ENCODE measurements around the gene HGS. TPM values are rescaled to one million over a fixed set of nuclear protein-coding genes. Genes with fewer than 3 reads are reported as not detected.

The HGS gene
- total and polyA plus RNA-seq, 2 of the 8 experiments (the other 6 are each of a cell fraction or from before 2014, with no cell fraction given) = 80.8 to 99.7 TPM

DNA sequence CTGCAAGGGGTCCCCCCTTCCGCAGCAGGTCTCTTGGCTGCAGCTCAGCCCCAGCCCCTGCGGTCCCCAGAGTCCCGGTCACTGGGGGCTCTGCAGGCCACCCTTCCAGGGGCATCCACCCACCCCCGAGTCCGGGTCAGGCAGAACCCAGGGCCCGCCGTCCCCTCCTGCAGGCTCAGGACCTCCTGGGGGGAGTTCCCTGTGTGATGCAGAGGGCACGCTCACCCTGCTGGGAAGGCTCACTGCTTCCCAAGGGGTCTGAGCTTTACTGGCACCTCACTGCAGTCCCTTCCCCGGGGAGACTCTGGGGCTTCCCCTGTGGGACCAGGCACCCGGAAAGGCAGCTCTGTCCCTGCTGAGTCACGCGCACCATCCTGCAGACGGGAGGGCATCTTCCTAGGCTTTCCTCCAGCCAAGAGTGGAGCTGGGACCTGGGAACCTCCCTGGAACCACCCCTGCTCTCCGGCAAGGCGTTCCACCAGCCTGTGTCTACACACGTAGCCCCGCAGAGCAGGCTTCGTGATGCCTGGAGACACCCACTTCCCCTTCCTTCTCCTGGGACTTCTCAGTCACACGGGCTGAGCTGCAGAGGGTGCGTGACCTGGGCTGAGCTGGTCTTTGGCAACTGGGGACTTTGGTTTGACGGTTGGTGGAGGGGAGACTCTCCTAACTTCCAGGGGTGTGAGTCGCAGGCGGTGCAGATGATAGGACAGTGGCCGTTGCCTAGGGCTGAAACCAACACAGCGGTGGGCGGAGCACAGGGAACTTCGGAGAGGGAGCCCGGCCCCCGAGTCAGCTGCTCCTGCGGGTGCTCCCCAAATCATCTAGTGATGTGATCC lies 51.7 kb downstream of the HGS start:
- Histone ChIP-seq H3K4me3 (ENCODE audit: extremely low read depth in 1 of 4, insufficient read depth in 2 of 4, low read depth in 3 of 4, low read length in 4 of 4) (no peak overlapping the region), H2AK5ac (ENCODE audit: low read depth, low read length) (no peak overlapping the region), H3K9ac (replicated peaks in 1 of 4; ENCODE audit: extremely low read depth in 1 of 4, low read depth in 3 of 4, low read length in 3 of 4) (no peak overlapping the region), H3K14ac (ENCODE audit: insufficient read length) (no peak overlapping the region), H3K79me1 (ENCODE audit: low read depth, low read length) (no peaks in the 10 kb centered on the region), H3K4me2 (ENCODE audit: insufficient read depth in 1 of 2, low read depth in 2 of 2, low read length in 2 of 2) (no peak overlapping the region), H2BK15ac (ENCODE audit: low read length) (peak overlapping the region; percentile 61; the same call in 1 of the 2 replicates), H3K79me2 (ENCODE audit: control insufficient read depth in 1 of 2, insufficient read depth in 2 of 2, low read length in 2 of 2) (no peaks in the 10 kb centered on the region), H3K56ac (replicated peaks; ENCODE audit: insufficient read length, low read depth, low read length) (no peak overlapping the region), H2BK120ac (replicated peaks; ENCODE audit: low read depth, low read length) (no peak overlapping the region), H3K36me3 (ENCODE audit: control insufficient read depth in 2 of 4, insufficient read depth in 4 of 4, low read length in 3 of 4) (no peaks in the 10 kb centered on the region), H3K23ac (ENCODE audit: insufficient read length) (no peak overlapping the region), H3K4ac (replicated peaks; ENCODE audit: insufficient read length, low read depth, low read length) (no peak overlapping the region), H2AFZ (ENCODE audit: low read length) (0 out of 2 replicates have a peak overlapping the region, but pooled peaks have one; percentile 42), H3K4me1 (replicated peaks in 1 of 4; ENCODE audit: control insufficient read depth in 3 of 4, insufficient read depth in 4 of 4, low read length in 3 of 4) (peaks cover 0 to 17% (median 5%) of the 10 kb centered on the region in 4 experiments; a peak in 5 of 7 replicates), H4K20me1 (replicated peaks in 1 of 2; ENCODE audit: control insufficient read depth in 1 of 2, insufficient read depth in 2 of 2, low read length in 2 of 2) (no peaks in the 10 kb centered on the region), H4K91ac (replicated peaks; ENCODE audit: insufficient read length, low read length) (no peak overlapping the region), H2BK12ac (ENCODE audit: low read depth, low read length) (0 out of 2 replicates have a peak overlapping the region, but pooled peaks have one; percentile 39), H3K23me2 (ENCODE audit: low read depth, low read length) (no peaks in the 10 kb centered on the region; the same call in 1 of the 2 replicates), H3K27me3 (replicated peaks in 1 of 4; ENCODE audit: control insufficient read depth in 3 of 4, extremely low read depth in 1 of 4, insufficient read depth in 3 of 4, low read length in 3 of 4) (no peaks in the 10 kb centered on the region; a peak in 1 of 7 replicates), H2BK5ac (ENCODE audit: low read depth, low read length) (peak overlapping the region; percentile 60; the same call in 1 of the 2 replicates), H4K8ac (ENCODE audit: extremely low read depth, insufficient read depth, low read length) (no peak overlapping the region), H2BK20ac (ENCODE audit: low read length) (no peak overlapping the region), H3K27ac (ENCODE audit: low read depth, low read length) (no peak overlapping the region), H3K9me3 (ENCODE audit: insufficient read depth in 2 of 2, low read depth in 1 of 2, low read length in 1 of 2) (no peaks in the 10 kb centered on the region), H4K5ac (ENCODE audit: insufficient read length, low read depth, low read length) (peak overlapping the region; percentile 30), H3K18ac (ENCODE audit: extremely low read depth, low read length) (no peak overlapping the region; the same call in none of the 2 replicates)
- FAIRE-seq (no peak), DNase-seq (ENCODE audit: low read depth in 1 of 2, low spot score in 2 of 2) (no peak)
- CTCF ChIA-PET (ENCODE audit: partially characterized antibody) = interaction anchor here (0.6 to 2.8 kb wide), 19 partner anchors 11 to 1200 kb away, joined by 3 to 21 read pairs (median 5); partner anchors contain the start of genes ANAPC11 and PPP1R27
- no peak for TF ChIP-seq SIX5 (IDR thresholded peaks at IDR 0.05; ENCODE audit: low read depth, low read length)
- no peak for TF ChIP-seq SAP30 (IDR thresholded peaks at IDR 0.05; ENCODE audit: insufficient read depth, insufficient replicate concordance, low read length)
- no peak for TF ChIP-seq RXRA (IDR thresholded peaks at IDR 0.05; ENCODE audit: insufficient read depth, low read depth, low read length)
- TF ChIP-seq HDAC6 (IDR thresholded peaks at IDR 0.05; ENCODE audit: low read depth, low read length) = no peak
- TF ChIP-seq CEBPB (IDR thresholded peaks at IDR 0.05; ENCODE audit: low read depth, low read length) = no peak
- TF ChIP-seq JUN (IDR thresholded peaks at IDR 0.05; ENCODE audit: low read depth, low read length) = no peak
- TF ChIP-seq RBBP5 (IDR thresholded peaks at IDR 0.05; ENCODE audit: borderline replicate concordance, low read depth, low read length) = no peak
- no peak for TF ChIP-seq SP2 (IDR thresholded peaks at IDR 0.05; ENCODE audit: low read length)
- no peak for TF ChIP-seq YY1 (IDR thresholded peaks at IDR 0.05; ENCODE audit: low read depth, low read length)
- TF ChIP-seq TAF7 (optimal IDR thresholded peaks at IDR 0.05; ENCODE audit: borderline replicate concordance, low read depth, low read length) = no peak
- POLR2A ChIA-PET (ENCODE audit: partially characterized antibody) = interaction anchor here (0.5 to 25.9 kb wide), 9 partner anchors 27 to 151 kb away, joined by 3 to 348 read pairs (median 3); partner anchors contain the start of genes ARHGDIA, MRPL12 and SLC25A10
- WGBS, 2 experiments (ENCODE audit: extremely low coverage in 1 of 2, insufficient coverage in 1 of 2, insufficient read length in 1 of 2, insufficient replicate concordance in 2 of 2, low coverage in 1 of 2, low lambda C conversion rate in 2 of 2, missing lambda C conversion rate in 1 of 2) = 85% methylated on average over 30 of the region's 30 CpGs; no CpG with 5 or more reads in 1 of the 2 experiments

All from H1 (cell line).